ENCODE measurements around the gene ERCC6L.

The ERCC6L gene

GRCh38 chrX:72169008-72169728, 69.7 kb downstream of the ERCC6L start:
- DNase-seq (ENCODE audit: extremely low spot score) = no peak
- POLR2A ChIA-PET = no interaction called here
- TF ChIP-seq TARDBP (IDR thresholded peaks at IDR 0.05) (no peak), ZNF384 (IDR thresholded peaks at IDR 0.05) (no peak), L3MBTL2 (conservative IDR thresholded peaks at IDR 0.05) (no peak), ARNT (IDR thresholded peaks at IDR 0.05) (no peak), BHLHE40 (IDR thresholded peaks at IDR 0.05; ENCODE audit: borderline replicate concordance) (no peak), FOXK2 (IDR thresholded peaks at IDR 0.05) (no peak), PKNOX1 (IDR thresholded peaks at IDR 0.05) (no peak)
- CTCF ChIA-PET = no interaction called here

GRCh38 chrX:72165551-72165950, 73.3 kb downstream of the ERCC6L start:
- TF ChIP-seq FOXA1 (IDR thresholded peaks at IDR 0.05) = no peak
- no peak for TF ChIP-seq PKNOX1 (IDR thresholded peaks at IDR 0.05)
- TF ChIP-seq SUZ12 (IDR thresholded peaks at IDR 0.05) = no peak
- no peak for TF ChIP-seq LEF1 (IDR thresholded peaks at IDR 0.05; ENCODE audit: borderline replicate concordance)
- no peak for TF ChIP-seq ARNT (IDR thresholded peaks at IDR 0.05)
- no peak for TF ChIP-seq ELF4 (IDR thresholded peaks at IDR 0.05)
- no peak for TF ChIP-seq SP1 (IDR thresholded peaks at IDR 0.05)
- TF ChIP-seq TARDBP (IDR thresholded peaks at IDR 0.05) = no peak
- DNase-seq (ENCODE audit: extremely low spot score) = no peak
- CTCF ChIA-PET = no interaction called here
- POLR2A ChIA-PET = interaction anchor here (0.9 kb wide), 1 partner anchor 16 kb away, joined by 3 read pairs; the partner anchor contains the start of gene PIN4

GRCh38 chrX:72159769-72160168, 79.1 kb downstream of the ERCC6L start:
- CTCF ChIA-PET = no interaction called here
- no peak for DNase-seq (ENCODE audit: extremely low spot score)
- TF ChIP-seq SP1 (IDR thresholded peaks at IDR 0.05) = no peak
- TF ChIP-seq FOXM1 (IDR thresholded peaks at IDR 0.05; ENCODE audit: borderline replicate concordance) = no peak
- TF ChIP-seq FOXA1 (IDR thresholded peaks at IDR 0.05) = no peak
- no peak for TF ChIP-seq BHLHE40 (IDR thresholded peaks at IDR 0.05; ENCODE audit: borderline replicate concordance)
- TF ChIP-seq TARDBP (IDR thresholded peaks at IDR 0.05) = no peak
- TF ChIP-seq FOXK2 (IDR thresholded peaks at IDR 0.05) = no peak
- POLR2A ChIA-PET = no interaction called here

- ChIA-PET POLR2A (no interaction called here), CTCF (no interaction called here)
- no peak for DNase-seq (ENCODE audit: extremely low spot score)
- TF ChIP-seq PKNOX1 (IDR thresholded peaks at IDR 0.05) (no peak), FOXK2 (IDR thresholded peaks at IDR 0.05) (no peak), SUZ12 (IDR thresholded peaks at IDR 0.05) (no peak), NFRKB (IDR thresholded peaks at IDR 0.05) (no peak), TARDBP (IDR thresholded peaks at IDR 0.05) (no peak), SP1 (IDR thresholded peaks at IDR 0.05) (no peak), HDGF (IDR thresholded peaks at IDR 0.05; ENCODE audit: borderline replicate concordance) (no peak), BHLHE40 (IDR thresholded peaks at IDR 0.05; ENCODE audit: borderline replicate concordance) (no peak), L3MBTL2 (conservative IDR thresholded peaks at IDR 0.05) (no peak), ARNT (IDR thresholded peaks at IDR 0.05) (no peak), FOXM1 (IDR thresholded peaks at IDR 0.05; ENCODE audit: borderline replicate concordance) (no peak), LEF1 (IDR thresholded peaks at IDR 0.05; ENCODE audit: borderline replicate concordance) (no peak)
Observed at GRCh38 chrX:72158773-72159172, 80.1 kb downstream of the ERCC6L start.

Measured in HEK293T (cell line).